ENCODE results near the gene DYSF.
"Not testable (repeated sequence)": the region's sequence is repeated elsewhere in the genome, so short reads cannot be mapped to it uniquely, and the experiment has no call there.

The DYSF gene

GRCh38 chr2:71472019-71472418, 18.7 kb downstream of the DYSF start:
- DNase-seq (ENCODE audit: low spot score) = no peak

GRCh38 chr2:71473346-71474031, 20.1 kb downstream of the DYSF start:
- DNase-seq (ENCODE audit: low spot score) = no peak

GRCh38 chr2:71474116-71474743, 20.9 kb downstream of the DYSF start:
- DNase-seq (ENCODE audit: low spot score) = no peak

- no peak for DNase-seq (ENCODE audit: low spot score)
These were observed 21.5 kb downstream of the DYSF start for GRCh38 chr2:71474744-71475397.

- DNase-seq (ENCODE audit: low spot score) = no peak
These were observed 23.1 kb downstream of the DYSF start for GRCh38 chr2:71476495-71476894.

- no peak for DNase-seq (ENCODE audit: low spot score)
These were observed 23.9 kb downstream of the DYSF start for GRCh38 chr2:71477231-71477691.

GRCh38 chr2:71478806-71479205, 25.4 kb downstream of the DYSF start:
- DNase-seq (ENCODE audit: low spot score) = no peak

GRCh38 chr2:71479261-71479660, 25.9 kb downstream of the DYSF start:
- DNase-seq (ENCODE audit: low spot score) = no peak

GRCh38 chr2:71481111-71481510, 27.8 kb downstream of the DYSF start:
- no peak for DNase-seq (ENCODE audit: low spot score)

GRCh38 chr2:71482055-71482454, 28.7 kb downstream of the DYSF start:
- DNase-seq (ENCODE audit: low spot score) = no peak

GRCh38 chr2:71483246-71483645, 29.9 kb downstream of the DYSF start:
- no peak for DNase-seq (ENCODE audit: low spot score)

- DNase-seq (ENCODE audit: low spot score) = no peak
These were observed 31.0 kb downstream of the DYSF start for GRCh38 chr2:71484354-71484753.

- DNase-seq (ENCODE audit: low spot score) = no peak
These were observed 33.7 kb downstream of the DYSF start for GRCh38 chr2:71486881-71487640.

- DNase-seq (ENCODE audit: low spot score) = not testable (repeated sequence)
These were observed 38.2 kb downstream of the DYSF start for GRCh38 chr2:71491551-71491950.

GRCh38 chr2:71492112-71492511, 38.8 kb downstream of the DYSF start:
- DNase-seq (ENCODE audit: low spot score) = no peak

GRCh38 chr2:71494091-71494490, 40.7 kb downstream of the DYSF start:
- no peak for DNase-seq (ENCODE audit: low spot score)

- no peak for DNase-seq (ENCODE audit: low spot score)
These were observed 41.3 kb downstream of the DYSF start for GRCh38 chr2:71494523-71495155.

GRCh38 chr2:71496156-71496770, 42.9 kb downstream of the DYSF start:
- peak; percentile 68 for DNase-seq (ENCODE audit: low spot score)

- peak; percentile 64 for DNase-seq (ENCODE audit: low spot score)
These were observed 44.9 kb downstream of the DYSF start for GRCh38 chr2:71498261-71498701.

- no peak for DNase-seq (ENCODE audit: low spot score)
These were observed 46.3 kb downstream of the DYSF start for GRCh38 chr2:71499691-71500090.

GRCh38 chr2:71500426-71501079, 47.2 kb downstream of the DYSF start:
- DNase-seq (ENCODE audit: low spot score) = no peak

All from SW480 (cell line).